ENCODE measurements around the gene EFCAB11. TPM values are rescaled to one million over a fixed set of nuclear protein-coding genes. Genes with fewer than 3 reads are reported as not detected.

EFCAB11 gene
- total and polyA plus RNA-seq, 2 of the 8 experiments (the other 6 are each of a cell fraction or from before 2014, with no cell fraction given), result 6.8 to 12.8 TPM

- TF ChIP-seq ZNF274 (IDR thresholded peaks at IDR 0.05; ENCODE audit: borderline replicate concordance, extremely low read depth, low read length), result no peak
- no peak for TF ChIP-seq MAX (IDR thresholded peaks at IDR 0.05)
- TF ChIP-seq TCF12 (IDR thresholded peaks at IDR 0.05; ENCODE audit: low read depth, low read length), result no peak
- no peak for TF ChIP-seq GABPA (IDR thresholded peaks at IDR 0.05; ENCODE audit: borderline replicate concordance, insufficient read depth, low read length)
Observed at GRCh38 chr14:89933002-89933401, 21.5 kb downstream of the EFCAB11 start (continued).
